ENCODE data around the gene ACSS3.

DNA sequence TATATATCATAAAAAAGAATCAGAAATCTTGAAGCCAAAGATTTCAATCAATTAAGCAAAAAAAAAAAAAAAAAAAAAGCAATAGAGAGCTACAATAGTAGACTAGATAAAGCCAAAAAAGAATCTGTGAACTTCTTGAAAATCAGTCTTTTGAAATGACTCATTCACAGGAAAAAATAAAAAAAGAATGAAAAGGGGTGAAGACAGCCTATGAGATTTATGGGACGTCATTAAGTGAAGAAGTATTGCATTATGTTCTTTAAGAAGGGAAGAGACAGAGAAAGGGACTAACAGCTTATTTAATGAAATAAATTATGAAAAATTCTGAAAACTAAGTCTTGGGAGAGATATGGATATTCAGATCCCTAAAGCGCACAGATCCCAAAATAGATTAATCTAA, 103.8 kb downstream of the ACSS3 start:
- TF ChIP-seq, protein P1, sequence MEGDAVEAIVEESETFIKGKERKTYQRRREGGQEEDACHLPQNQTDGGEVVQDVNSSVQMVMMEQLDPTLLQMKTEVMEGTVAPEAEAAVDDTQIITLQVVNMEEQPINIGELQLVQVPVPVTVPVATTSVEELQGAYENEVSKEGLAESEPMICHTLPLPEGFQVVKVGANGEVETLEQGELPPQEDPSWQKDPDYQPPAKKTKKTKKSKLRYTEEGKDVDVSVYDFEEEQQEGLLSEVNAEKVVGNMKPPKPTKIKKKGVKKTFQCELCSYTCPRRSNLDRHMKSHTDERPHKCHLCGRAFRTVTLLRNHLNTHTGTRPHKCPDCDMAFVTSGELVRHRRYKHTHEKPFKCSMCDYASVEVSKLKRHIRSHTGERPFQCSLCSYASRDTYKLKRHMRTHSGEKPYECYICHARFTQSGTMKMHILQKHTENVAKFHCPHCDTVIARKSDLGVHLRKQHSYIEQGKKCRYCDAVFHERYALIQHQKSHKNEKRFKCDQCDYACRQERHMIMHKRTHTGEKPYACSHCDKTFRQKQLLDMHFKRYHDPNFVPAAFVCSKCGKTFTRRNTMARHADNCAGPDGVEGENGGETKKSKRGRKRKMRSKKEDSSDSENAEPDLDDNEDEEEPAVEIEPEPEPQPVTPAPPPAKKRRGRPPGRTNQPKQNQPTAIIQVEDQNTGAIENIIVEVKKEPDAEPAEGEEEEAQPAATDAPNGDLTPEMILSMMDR (IDR thresholded peaks at IDR 0.05; ENCODE audit: low read length), result no peak
- no peak for TF ChIP-seq EZH2 (IDR thresholded peaks at IDR 0.05; ENCODE audit: borderline replicate concordance, low read length)
